Transverse colon (tissue), 4 donors: ENCODE data around the gene FBL. TPM values are rescaled to one million over a fixed set of nuclear protein-coding genes. Genes with fewer than 3 reads are reported as not detected.

Experiments
- DNase-seq: peaks from one replicate; pipeline ENCODE4 v3.0.0-alpha.2; 2019
- H3K27ac ChIP-seq, 4 donors: fragments of 200-600 bp; sonication (generic); 2 replicates each; pipeline ENCODE4 v1.5.1; 2016 to 2018; ENCODE audit warnings: inconsistent platforms in 4 of 4
- H3K27me3 ChIP-seq: fragments of 200-600 bp; sonication (generic); 2 replicates; pipeline ENCODE4 v1.5.1; 2017; ENCODE audit warnings: inconsistent platforms
- H3K36me3 ChIP-seq, 4 donors: fragments of 200-600 bp; sonication (generic); 2 replicates each; pipeline ENCODE4 v1.5.1; 2017 to 2019; ENCODE audit warnings: inconsistent platforms in 4 of 4
- H3K4me1 ChIP-seq, 4 donors: fragments of 200-600 bp; sonication (generic); 2 replicates each; pipeline ENCODE4 v1.5.1; 2017 to 2020; ENCODE audit warnings: inconsistent platforms in 4 of 4
- H3K4me3 ChIP-seq, 4 donors: fragments of 200-600 bp; sonication (generic); 1 replicate in 1 of 4; 2 replicates in 3 of 4; pipeline versions ENCODE4 v1.5.1 to v1.6.1; 2017 to 2019; ENCODE audit warnings: inconsistent platforms in 4 of 4
- H3K9me3 ChIP-seq, 2 donors: fragments of 200-600 bp; sonication (generic); 2 replicates each; pipeline ENCODE4 v1.5.1; 2017 to 2019; ENCODE audit warnings: inconsistent platforms in 2 of 2
- EP300 ChIP-seq: sonication (generic); formaldehyde crosslinking; IDR thresholded peaks from one replicate; pipeline ENCODE4 v1.6.1; 2017; ENCODE audit warnings: antibody characterized with exemption, low read depth
- POLR2A ChIP-seq: fragments of 450-650 bp; IDR thresholded peaks from one replicate; pipeline ENCODE4 v1.6.1; 2016; ENCODE audit warnings: antibody characterized with exemption, mild to moderate bottlenecking, moderate library complexity
- POLR2AphosphoS5 ChIP-seq, 3 donors: sonication (generic); formaldehyde crosslinking; IDR thresholded peaks; one replicate each; pipeline ENCODE4 v1.6.1; 2016; ENCODE audit warnings: antibody characterized with exemption in 3 of 3
- WGBS, 2 donors: methylation state at CpG; one replicate each; pipeline ENCODE4 v1.1.5; 2018; ENCODE audit warnings: low coverage in 1 of 2; 5-methylcytosine and 5-hydroxymethylcytosine counted together
- in situ Hi-C, 4 donors: fragments of 200-750 bp; cut with MboI; loops; one replicate each; pipeline versions ENCODE4 v1.15.0 to v1.15.1; 2017; ENCODE audit warnings: low sequenced_read_pairs in 3 of 4, low pct_ligation_motif_present in 1 of 4, low pct_unique_long_range_greater_than_20kb in 1 of 4
- intact Hi-C: fragments of 100-400 bp; cut with DNase I; formaldehyde crosslinking; loops from one replicate; pipeline ENCODE4 v1.15.1; 2023; ENCODE audit warnings: low total_unique reads
- total RNA-seq, 4 donors: library from RNA; depleted of rRNA; stranded (reverse); fragments of >200 nt; gene quantifications; one replicate each; pipeline ENCODE4 v1.1.0, GENCODE V29; 2016
- TF ChIP-seq, protein P1 (sequence below), 5 experiments: fragments of 200-600 bp in 3 of 5; fragments of 450-650 bp in 2 of 5; sonication (generic) in 3 of 5; IDR thresholded peaks; 1 replicate in 2 of 5; 2 replicates in 3 of 5; pipeline ENCODE4 v1.5.1; 2016 to 2017; ENCODE audit warnings: antibody characterized with exemption in 5 of 5, inconsistent platforms in 3 of 5, mild to moderate bottlenecking in 2 of 5, moderate library complexity in 1 of 5

FBL gene
- total RNA-seq, 4 donors from 2014 or later, result 20.6 to 107 (median 62.6) TPM

DNA sequence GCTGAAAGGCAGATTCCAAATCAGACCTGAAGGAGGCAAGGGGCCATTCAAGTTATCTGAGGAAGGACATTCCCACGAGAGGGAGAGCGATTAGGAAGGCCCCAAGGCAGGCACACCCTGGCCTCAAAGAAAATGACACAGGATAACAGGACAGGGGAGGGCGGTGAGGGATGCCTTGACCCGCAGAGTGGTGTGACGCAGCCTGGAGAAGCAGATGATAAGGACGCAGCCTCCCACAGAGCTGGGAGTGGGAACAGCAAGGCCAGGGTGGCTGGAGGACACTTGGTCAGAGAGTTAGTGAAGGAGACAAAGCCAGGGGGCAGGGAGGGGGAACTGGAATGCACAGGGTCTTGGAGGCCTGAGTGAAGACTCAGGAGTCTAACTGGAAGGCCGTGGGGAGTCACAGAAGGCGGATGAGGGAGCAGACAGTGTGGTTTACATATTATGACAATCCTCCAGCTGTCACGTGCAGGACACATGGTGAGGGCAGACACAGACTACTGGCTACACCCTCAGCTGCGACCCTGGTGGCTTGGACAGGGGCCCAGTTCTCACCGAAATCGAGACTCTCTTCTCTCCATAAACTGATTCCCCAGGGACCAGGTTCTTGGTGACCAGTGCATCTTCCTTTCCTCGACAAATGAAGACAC is 6.4 kb downstream of the FBL start:
- 85 to 89% methylated on average over 3 to 13 of the region's 13 CpGs for WGBS, 2 donors
- in situ Hi-C loops (loop anchor here in 2 of 4 donors (10.0 kb wide), 1 partner anchor 45 kb away; no protein-coding TSS in a partner anchor), intact Hi-C loops (no loop called here)
- Histone ChIP-seq H3K4me3 (no peak overlapping the region), H3K36me3 (peaks cover 0 to 32% (median 13%) of the 10 kb centered on the region in 4 donors), H3K27me3 (no peaks in the 10 kb centered on the region), H3K27ac (no peak overlapping the region), H3K4me1 (peaks cover 4 to 26% (median 10%) of the 10 kb centered on the region in 4 donors), H3K9me3 (no peaks in the 10 kb centered on the region)
- no peak for TF ChIP-seq POLR2A
- TF ChIP-seq, protein P1, sequence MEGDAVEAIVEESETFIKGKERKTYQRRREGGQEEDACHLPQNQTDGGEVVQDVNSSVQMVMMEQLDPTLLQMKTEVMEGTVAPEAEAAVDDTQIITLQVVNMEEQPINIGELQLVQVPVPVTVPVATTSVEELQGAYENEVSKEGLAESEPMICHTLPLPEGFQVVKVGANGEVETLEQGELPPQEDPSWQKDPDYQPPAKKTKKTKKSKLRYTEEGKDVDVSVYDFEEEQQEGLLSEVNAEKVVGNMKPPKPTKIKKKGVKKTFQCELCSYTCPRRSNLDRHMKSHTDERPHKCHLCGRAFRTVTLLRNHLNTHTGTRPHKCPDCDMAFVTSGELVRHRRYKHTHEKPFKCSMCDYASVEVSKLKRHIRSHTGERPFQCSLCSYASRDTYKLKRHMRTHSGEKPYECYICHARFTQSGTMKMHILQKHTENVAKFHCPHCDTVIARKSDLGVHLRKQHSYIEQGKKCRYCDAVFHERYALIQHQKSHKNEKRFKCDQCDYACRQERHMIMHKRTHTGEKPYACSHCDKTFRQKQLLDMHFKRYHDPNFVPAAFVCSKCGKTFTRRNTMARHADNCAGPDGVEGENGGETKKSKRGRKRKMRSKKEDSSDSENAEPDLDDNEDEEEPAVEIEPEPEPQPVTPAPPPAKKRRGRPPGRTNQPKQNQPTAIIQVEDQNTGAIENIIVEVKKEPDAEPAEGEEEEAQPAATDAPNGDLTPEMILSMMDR (IDR thresholded peaks at IDR 0.05), result no peak
- TF ChIP-seq POLR2AphosphoS5 (IDR thresholded peaks at IDR 0.05), result no peak
- no peak for TF ChIP-seq EP300
- no peak for DNase-seq

DNA sequence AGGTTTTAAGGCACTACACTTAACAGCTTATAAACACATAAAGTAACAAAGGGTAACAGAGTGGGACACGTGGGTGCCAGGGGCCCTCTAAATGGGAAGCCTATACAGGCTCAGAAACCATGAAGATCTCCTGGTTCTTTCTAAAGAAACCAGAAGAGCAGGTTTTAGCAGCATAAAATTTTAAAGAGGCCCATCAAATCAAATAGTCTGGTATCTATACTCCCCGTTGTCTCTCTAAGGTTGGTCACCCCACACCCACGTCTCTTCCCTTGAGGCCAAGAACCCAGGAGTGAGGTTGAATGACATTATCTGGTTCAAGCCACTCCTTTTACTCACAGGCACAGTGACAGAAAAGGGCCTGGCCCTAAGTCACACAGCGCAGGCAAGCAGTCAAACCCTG is 7.6 kb downstream of the FBL start:
- TF ChIP-seq EP300, result no peak
- no peak for TF ChIP-seq POLR2AphosphoS5 (IDR thresholded peaks at IDR 0.05)
- no peak for TF ChIP-seq POLR2A
- TF ChIP-seq, protein P1 (IDR thresholded peaks at IDR 0.05), result no peak
- DNase-seq, result no peak
- in situ Hi-C loops (no loop called here), intact Hi-C loops (no loop called here)
- WGBS, 2 donors, result 82 to 86% methylated on average over 2 to 4 of the region's 4 CpGs
- Histone ChIP-seq H3K9me3 (no peaks in the 10 kb centered on the region), H3K27me3 (no peaks in the 10 kb centered on the region), H3K27ac (no peak overlapping the region), H3K36me3 (peaks cover 0 to 32% (median 13%) of the 10 kb centered on the region in 4 donors), H3K4me1 (peaks cover 0 to 17% (median 2%) of the 10 kb centered on the region in 4 donors), H3K4me3 (no peak overlapping the region)

DNA sequence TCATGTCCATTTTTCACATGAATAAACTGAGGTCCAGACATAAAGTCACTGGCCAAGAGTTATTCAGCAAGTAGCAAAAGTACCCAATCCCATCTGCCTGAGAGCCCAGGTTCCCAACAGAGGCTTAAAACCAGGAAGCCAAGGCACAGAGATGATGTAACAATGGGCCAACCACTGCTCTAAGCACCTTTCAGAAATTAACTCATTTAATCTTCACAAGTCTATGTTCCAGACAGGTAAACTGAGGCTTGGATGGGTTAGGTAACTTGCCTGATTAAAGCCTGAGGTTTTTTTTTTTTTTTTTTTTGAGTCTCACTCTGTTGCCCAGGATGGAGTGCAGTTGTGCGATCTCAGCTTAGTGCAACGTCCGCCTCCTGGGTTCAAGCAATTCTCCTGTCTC is 8.2 kb downstream of the FBL start:
- in situ Hi-C loops (no loop called here), intact Hi-C loops (no loop called here)
- H3K4me3 ChIP-seq, result no peak overlapping the region
- no peaks in the 10 kb centered on the region for H3K9me3 ChIP-seq
- H3K4me1 ChIP-seq, result peaks cover under 1 to 15% (median 5%) of the 10 kb centered on the region in 4 donors
- 87 to 93% methylated on average over 3 of the region's 3 CpGs for WGBS, 2 donors
- H3K27me3 ChIP-seq, result no peaks in the 10 kb centered on the region
- H3K36me3 ChIP-seq, result peaks cover 0 to 32% (median 13%) of the 10 kb centered on the region in 4 donors
- no peak for DNase-seq
- no peak for TF ChIP-seq POLR2AphosphoS5 (IDR thresholded peaks at IDR 0.05)
- TF ChIP-seq EP300, result no peak
- no peak for TF ChIP-seq POLR2A
- TF ChIP-seq, protein P1 (IDR thresholded peaks at IDR 0.05), result no peak
- no peak overlapping the region for H3K27ac ChIP-seq

DNA sequence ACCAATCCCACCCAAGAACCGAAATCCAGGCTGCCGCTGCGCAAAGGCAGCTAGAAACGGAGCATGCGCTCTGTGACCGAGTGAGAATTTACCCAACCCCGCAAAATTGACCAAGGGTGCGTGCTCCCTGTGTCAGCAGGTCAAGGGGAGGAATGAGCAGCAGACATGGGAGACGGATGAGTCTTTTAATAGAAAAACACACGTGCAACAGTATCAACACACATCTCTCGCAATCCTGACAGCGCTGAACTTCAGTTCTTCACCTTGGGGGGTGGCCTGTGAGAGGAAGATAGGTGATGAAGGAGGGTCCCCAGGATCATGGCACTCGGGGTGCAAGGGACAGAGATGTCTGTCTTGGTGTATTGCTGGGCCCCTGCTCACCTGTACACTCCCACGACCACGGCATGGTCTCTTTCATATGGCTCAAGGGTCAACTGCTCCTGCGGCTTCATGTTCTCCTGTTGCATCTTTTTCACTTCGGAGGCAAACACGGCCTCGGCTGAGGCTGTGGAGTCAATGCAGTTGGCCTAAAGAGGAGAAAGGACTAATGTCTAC is 11.8 kb downstream of the FBL start:
- Histone ChIP-seq H3K36me3 (peaks cover 0 to 36% (median 16%) of the 10 kb centered on the region in 4 donors), H3K4me1 (peaks cover 9 to 16% (median 12%) of the 10 kb centered on the region in 4 donors), H3K9me3 (no peaks in the 10 kb centered on the region), H3K27me3 (no peaks in the 10 kb centered on the region), H3K27ac (peak overlapping the region; percentile 60 to 90 (median 87)), H3K4me3 (peak overlapping the region in 2 of 4 donors; percentile 77 to 90)
- TF ChIP-seq EP300 (no peak), POLR2AphosphoS5 (IDR thresholded peaks at IDR 0.05) (no peak), POLR2A (no peak)
- TF ChIP-seq, protein P1 (IDR thresholded peaks at IDR 0.05), result no peak
- in situ Hi-C loops, result no loop called here
- 30 to 44% methylated on average over 4 to 19 of the region's 19 CpGs for WGBS, 2 donors
- intact Hi-C loops, result no loop called here
- DNase-seq, result no peak
